Measurements from ENCODE around the gene PHGDH. TPM values are rescaled to one million over a fixed set of nuclear protein-coding genes. Genes with fewer than 3 reads are reported as not detected.

The PHGDH gene
- total RNA-seq, 4 donors from 2014 or later = 0.86 to 7.1 (median 2.3) TPM; not detected in 1

- H3K9me3 ChIP-seq = no peaks in the 10 kb centered on the region
- DNase-seq = peak; percentile 20 to 42
- in situ Hi-C loops (cut with MboI; ENCODE audit: low sequenced_read_pairs in 4 of 4) = no loop called here
Observed at GRCh38 chr1:119712342-119713038, 756 bp downstream of the PHGDH start.

GRCh38 chr1:119713039-119713748 is 1.5 kb downstream of the PHGDH start:
- DNase-seq = no peak
- Histone ChIP-seq H3K9me3 (no peaks in the 10 kb centered on the region), H3K4me1 (peaks cover 6 to 20% of the 10 kb centered on the region in 2 donors), H3K4me3 (peak overlapping the region in 3 of 4 donors; percentile 51 to 65 (median 54)), H3K27ac (peak overlapping the region in 1 of 4 donors; percentile 49), H3K36me3 (no peaks in the 10 kb centered on the region), H3K27me3 (peaks cover 7 to 18% (median 15%) of the 10 kb centered on the region in 3 donors)
- TF ChIP-seq POLR2A (IDR thresholded peaks at IDR 0.05) (no peak), CTCF (IDR thresholded peaks at IDR 0.05 in 4 of 5, conservative IDR thresholded peaks at IDR 0.05 in 1 of 5) (no peak)
- intact Hi-C loops (cut with DNase I; ENCODE audit: low total_unique reads) = no loop called here
- ATAC-seq = peak in 1 of 2 donors; percentile 34
- in situ Hi-C loops (cut with MboI; ENCODE audit: low sequenced_read_pairs in 4 of 4) = no loop called here

More at GRCh38 chr1:119712342-119713038, 756 bp downstream of the PHGDH start:
- Histone ChIP-seq H3K27ac (peak overlapping the region in 2 of 4 donors; percentile 31 to 49), H3K27me3 (peaks cover 7 to 18% (median 15%) of the 10 kb centered on the region in 3 donors), H3K4me1 (peaks cover 6 to 20% of the 10 kb centered on the region in 2 donors), H3K4me3 (peak overlapping the region; percentile 43 to 65 (median 52)), H3K36me3 (no peaks in the 10 kb centered on the region)
- intact Hi-C loops (cut with DNase I; ENCODE audit: low total_unique reads) = no loop called here
- peak; percentile 53 to 63 for ATAC-seq
- TF ChIP-seq POLR2A (IDR thresholded peaks at IDR 0.05) (no peak), CTCF (IDR thresholded peaks at IDR 0.05 in 4 of 5, conservative IDR thresholded peaks at IDR 0.05 in 1 of 5) (no peak)

- no peaks in the 10 kb centered on the region for H3K36me3 ChIP-seq
- intact Hi-C loops (cut with DNase I; ENCODE audit: low total_unique reads) (no loop called here), in situ Hi-C loops (cut with MboI; ENCODE audit: low sequenced_read_pairs in 4 of 4) (no loop called here)
- no peak overlapping the region for H3K27ac ChIP-seq
- H3K27me3 ChIP-seq = peaks cover 7 to 18% (median 15%) of the 10 kb centered on the region in 3 donors
- no peak overlapping the region for H3K4me3 ChIP-seq
- TF ChIP-seq CTCF (IDR thresholded peaks at IDR 0.05 in 4 of 5, conservative IDR thresholded peaks at IDR 0.05 in 1 of 5) (no peak), POLR2A (IDR thresholded peaks at IDR 0.05) (no peak)
- ATAC-seq (no peak), DNase-seq (no peak)
- no peaks in the 10 kb centered on the region for H3K9me3 ChIP-seq
- peaks cover 6 to 20% of the 10 kb centered on the region in 2 donors for H3K4me1 ChIP-seq
Observed at GRCh38 chr1:119713749-119714456, 2.2 kb downstream of the PHGDH start.

GRCh38 chr1:119714583-119714982 is 2.8 kb downstream of the PHGDH start:
- Histone ChIP-seq H3K36me3 (no peaks in the 10 kb centered on the region), H3K27ac (no peak overlapping the region), H3K27me3 (peaks cover 7 to 18% (median 15%) of the 10 kb centered on the region in 3 donors), H3K4me3 (no peak overlapping the region), H3K4me1 (peaks cover 6 to 20% of the 10 kb centered on the region in 2 donors), H3K9me3 (no peaks in the 10 kb centered on the region)
- no peak for DNase-seq
- no peak for TF ChIP-seq CTCF (IDR thresholded peaks at IDR 0.05 in 4 of 5, conservative IDR thresholded peaks at IDR 0.05 in 1 of 5)
- no peak for TF ChIP-seq POLR2A (IDR thresholded peaks at IDR 0.05)
- ATAC-seq = no peak
- in situ Hi-C loops (cut with MboI; ENCODE audit: low sequenced_read_pairs in 4 of 4) (no loop called here), intact Hi-C loops (cut with DNase I; ENCODE audit: low total_unique reads) (no loop called here)

Data from gastrocnemius medialis (tissue), 4 donors.